HG03025 (cell line): ENCODE measurements around the gene CIRBP.

Experiments used
- ATAC-seq: cut with Tn5 transposase; IDR thresholded peaks from one replicate; pipeline ENCODE4 v1.9.1; 2021; ENCODE audit warnings: mild to moderate bottlenecking, moderate library complexity; ENCODE audit not compliant: unreplicated experiment, low FRiP score

Gene CIRBP

GRCh38 chr19:1266129-1266915 is 2.8 kb upstream of the CIRBP start:
- ATAC-seq: peak; percentile 35

- ATAC-seq: peak; percentile 8
Measured at GRCh38 chr19:1266916-1267476, 2.1 kb upstream of the CIRBP start.

- no peak for ATAC-seq
Measured at GRCh38 chr19:1267477-1268225, 1.5 kb upstream of the CIRBP start.

- ATAC-seq: no peak
Measured at GRCh38 chr19:1268226-1269064, 687 bp upstream of the CIRBP start.

GRCh38 chr19:1269478-1270212 is 513 bp downstream of the CIRBP start:
- ATAC-seq: peak; percentile 23

GRCh38 chr19:1270213-1270853 is 1.2 kb downstream of the CIRBP start:
- no peak for ATAC-seq

- no peak for ATAC-seq
Measured at GRCh38 chr19:1270854-1271527, 1.9 kb downstream of the CIRBP start.

GRCh38 chr19:1271528-1272422 is 2.6 kb downstream of the CIRBP start:
- ATAC-seq: no peak

GRCh38 chr19:1272423-1273262 is 3.5 kb downstream of the CIRBP start:
- ATAC-seq: no peak

- no peak for ATAC-seq
Measured at GRCh38 chr19:1273263-1274041, 4.3 kb downstream of the CIRBP start.

- ATAC-seq: no peak
Measured at GRCh38 chr19:1274081-1274851, 5.1 kb downstream of the CIRBP start.

GRCh38 chr19:1274852-1275259 is 5.7 kb downstream of the CIRBP start:
- ATAC-seq: no peak

GRCh38 chr19:1275260-1275975 is 6.3 kb downstream of the CIRBP start, which contains the start of gene FAM174C:
FAM174C (plus strand) TSS chr19:1275530; CDS start chr19:1275550, 20 bp downstream.
- peak; percentile 68 for ATAC-seq

GRCh38 chr19:1275976-1276627 is 7.0 kb downstream of the CIRBP start:
- peak; percentile 2 for ATAC-seq
